K562 (cell line): Measurements from ENCODE around the gene SLC4A5.

Source experiments
- KAT7 ChIP-seq: sonication (generic); formaldehyde crosslinking; IDR thresholded peaks from 2 replicates; pipeline ENCODE4 v1.8.0; 2022; ENCODE audit warnings: missing genetic modification reagents, mild to moderate bottlenecking, borderline replicate concordance
- NFYB ChIP-seq: IDR thresholded peaks from 2 replicates; pipeline ENCODE4 v1.6.1; 2011; ENCODE audit warnings: mild to moderate bottlenecking, moderate library complexity; ENCODE audit not compliant: insufficient read length; ENCODE audit errors: extremely low read depth
- SMAD1 ChIP-seq: fragments of 150-350 bp; IDR thresholded peaks from 2 replicates; pipeline ENCODE4 v1.6.1; 2014; ENCODE audit warnings: low read length, low read depth; ENCODE audit not compliant: partially characterized antibody
- TOE1 ChIP-seq, 2 experiments: fragments of 450-650 bp in 1 of 2; sonication (generic) in 1 of 2; formaldehyde crosslinking in 1 of 2; IDR thresholded peaks; 2 replicates each; pipeline versions ENCODE4 v1.7.1 to v1.8.0; 2016 to 2022; ENCODE audit warnings: borderline replicate concordance in 2 of 2, mild to moderate bottlenecking in 2 of 2, antibody characterized with exemption in 1 of 2, inconsistent platforms in 1 of 2, low read depth in 1 of 2, missing genetic modification reagents in 1 of 2, moderate library complexity in 1 of 2
- ZNF699 ChIP-seq: fragments of 250-450 bp; sonication (Bioruptor Pico); IDR thresholded peaks from 2 replicates; pipeline ENCODE4 v1.8.0; 2021; ENCODE audit warnings: mild to moderate bottlenecking, moderate library complexity; ENCODE audit not compliant: insufficient replicate concordance
- TF ChIP-seq, protein P1 (sequence below): fragments of 250-450 bp; sonication (Bioruptor Pico); IDR thresholded peaks from 2 replicates; pipeline ENCODE4 v1.4.0; 2020; ENCODE audit warnings: mild to moderate bottlenecking, moderate library complexity
- TF ChIP-seq, protein P2 (sequence below): sonication (generic); formaldehyde crosslinking; IDR thresholded peaks from 2 replicates; pipeline ENCODE4 v1.9.0; 2022; ENCODE audit warnings: mild to moderate bottlenecking, missing genetic modification reagents

DNA sequence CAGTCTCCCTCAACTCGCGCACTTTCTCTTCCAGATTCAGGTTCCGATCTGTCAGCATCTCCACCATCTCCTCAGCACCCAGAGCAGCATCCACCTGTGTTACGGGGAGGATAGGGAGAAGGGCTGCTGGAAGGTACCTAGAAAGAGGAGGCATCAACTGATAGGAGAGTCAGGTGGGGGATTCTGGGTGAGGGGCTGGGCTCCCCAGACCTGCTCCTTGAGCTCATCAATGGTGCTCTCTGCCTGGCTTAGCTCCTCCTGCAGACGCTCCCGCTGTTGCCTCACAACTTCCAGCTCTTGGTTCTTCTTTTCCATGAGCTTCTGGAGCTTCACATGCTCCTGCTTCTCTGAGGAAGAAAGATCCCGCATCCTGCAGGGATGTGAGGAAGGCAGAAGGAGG is 26.8 kb upstream of the SLC4A5 start:
- no peak for TF ChIP-seq TOE1 (IDR thresholded peaks at IDR 0.05; ENCODE audit: borderline replicate concordance)
- no peak for TF ChIP-seq TOE1 (CRISPR knock-in tag; IDR thresholded peaks at IDR 0.05; ENCODE audit: borderline replicate concordance, low read depth)
- TF ChIP-seq SMAD1 = no peak
- TF ChIP-seq, protein P1, sequence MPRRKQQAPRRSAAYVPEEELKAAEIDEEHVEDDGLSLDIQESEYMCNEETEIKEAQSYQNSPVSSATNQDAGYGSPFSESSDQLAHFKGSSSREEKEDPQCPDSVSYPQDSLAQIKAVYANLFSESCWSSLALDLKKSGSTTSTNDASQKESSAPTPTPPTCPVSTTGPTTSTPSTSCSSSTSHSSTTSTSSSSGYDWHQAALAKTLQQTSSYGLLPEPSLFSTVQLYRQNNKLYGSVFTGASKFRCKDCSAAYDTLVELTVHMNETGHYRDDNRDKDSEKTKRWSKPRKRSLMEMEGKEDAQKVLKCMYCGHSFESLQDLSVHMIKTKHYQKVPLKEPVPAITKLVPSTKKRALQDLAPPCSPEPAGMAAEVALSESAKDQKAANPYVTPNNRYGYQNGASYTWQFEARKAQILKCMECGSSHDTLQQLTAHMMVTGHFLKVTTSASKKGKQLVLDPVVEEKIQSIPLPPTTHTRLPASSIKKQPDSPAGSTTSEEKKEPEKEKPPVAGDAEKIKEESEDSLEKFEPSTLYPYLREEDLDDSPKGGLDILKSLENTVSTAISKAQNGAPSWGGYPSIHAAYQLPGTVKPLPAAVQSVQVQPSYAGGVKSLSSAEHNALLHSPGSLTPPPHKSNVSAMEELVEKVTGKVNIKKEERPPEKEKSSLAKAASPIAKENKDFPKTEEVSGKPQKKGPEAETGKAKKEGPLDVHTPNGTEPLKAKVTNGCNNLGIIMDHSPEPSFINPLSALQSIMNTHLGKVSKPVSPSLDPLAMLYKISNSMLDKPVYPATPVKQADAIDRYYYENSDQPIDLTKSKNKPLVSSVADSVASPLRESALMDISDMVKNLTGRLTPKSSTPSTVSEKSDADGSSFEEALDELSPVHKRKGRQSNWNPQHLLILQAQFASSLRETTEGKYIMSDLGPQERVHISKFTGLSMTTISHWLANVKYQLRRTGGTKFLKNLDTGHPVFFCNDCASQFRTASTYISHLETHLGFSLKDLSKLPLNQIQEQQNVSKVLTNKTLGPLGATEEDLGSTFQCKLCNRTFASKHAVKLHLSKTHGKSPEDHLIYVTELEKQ = no peak
- TF ChIP-seq KAT7 (CRISPR knock-in tag) = no peak
- no peak for TF ChIP-seq NFYB
- TF ChIP-seq ZNF699 (CRISPR knock-in tag) = no peak
- TF ChIP-seq, protein P2, sequence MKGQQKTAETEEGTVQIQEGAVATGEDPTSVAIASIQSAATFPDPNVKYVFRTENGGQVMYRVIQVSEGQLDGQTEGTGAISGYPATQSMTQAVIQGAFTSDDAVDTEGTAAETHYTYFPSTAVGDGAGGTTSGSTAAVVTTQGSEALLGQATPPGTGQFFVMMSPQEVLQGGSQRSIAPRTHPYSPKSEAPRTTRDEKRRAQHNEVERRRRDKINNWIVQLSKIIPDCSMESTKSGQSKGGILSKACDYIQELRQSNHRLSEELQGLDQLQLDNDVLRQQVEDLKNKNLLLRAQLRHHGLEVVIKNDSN (CRISPR knock-in tag) = no peak
